B cell (primary cell): Measurements from ENCODE around the gene FBXO7. TPM values are rescaled to one million over a fixed set of nuclear protein-coding genes. Genes with fewer than 3 reads are reported as not detected.

Experiments used
- ATAC-seq: fragments of 200-7000 bp; cut with Tn5 transposase; one replicate; pipeline ENCODE4 v1.10.0; 2021; ENCODE audit warnings: low read depth, mild to moderate bottlenecking, moderate number of reproducible peaks, moderate library complexity
- CTCF ChIA-PET: fragments of 350-600 bp; sonication (Branson Sonifier 250); formaldehyde crosslinking; loops from one replicate; lab custom pipeline; 2021; ENCODE audit warnings: antibody characterized with exemption, inconsistent platforms; lab: Charles Lee
- POLR2A ChIA-PET: fragments of 350-600 bp; sonication (Branson Sonifier 250); formaldehyde crosslinking; loops from one replicate; lab custom pipeline; 2021; ENCODE audit warnings: antibody characterized with exemption; lab: Charles Lee
- DNase-seq: peaks from one replicate; pipeline ENCODE4 v3.0.0; 2013
- H2AFZ ChIP-seq: 2 replicates; pipeline ENCODE4 v1.6.1; 2012; ENCODE audit warnings: mild to moderate bottlenecking, low read depth, low read length; ENCODE audit not compliant: insufficient read depth, poor library complexity, severe bottlenecking
- H3K27ac ChIP-seq, 2 donors: 1 replicate in 1 of 2; 2 replicates in 1 of 2; pipeline ENCODE4 v1.5.1; 2012 to 2013; ENCODE audit warnings: low read length in 2 of 2, mild to moderate bottlenecking in 2 of 2, moderate library complexity in 1 of 2
- H3K27me3 ChIP-seq, 4 experiments: fragments of 200-600 bp in 1 of 4; sonication (generic) in 1 of 4; replicated peaks in 1 of 4; 1 replicate in 2 of 4; 2 replicates in 2 of 4; pipeline versions ENCODE4 v1.6.1 to v1.7.0; 2013 to 2016; ENCODE audit warnings: low read length in 3 of 4, mild to moderate bottlenecking in 2 of 4, mixed read lengths in 1 of 4, moderate library complexity in 1 of 4; ENCODE audit not compliant: insufficient read depth in 4 of 4, control insufficient read depth in 3 of 4; ENCODE audit errors: control extremely low read depth in 1 of 4
- H3K36me3 ChIP-seq, 2 experiments: replicated peaks in 1 of 2; 1 replicate in 1 of 2; 2 replicates in 1 of 2; pipeline versions ENCODE4 v1.6.1 to v1.7.1; 2013; ENCODE audit warnings: low read length in 1 of 2; ENCODE audit not compliant: insufficient read depth in 2 of 2, control insufficient read depth in 1 of 2; ENCODE audit errors: control extremely low read depth in 1 of 2, extremely low read depth in 1 of 2
- H3K4me1 ChIP-seq, 2 donors: fragments of 200-600 bp in 1 of 2; sonication (generic) in 1 of 2; 1 replicate in 1 of 2; 2 replicates in 1 of 2; pipeline versions ENCODE4 v1.5.1 to v1.6.1; 2013 to 2017; ENCODE audit warnings: low read length in 2 of 2; ENCODE audit not compliant: control insufficient read depth in 2 of 2, insufficient read depth in 2 of 2
- H3K4me2 ChIP-seq: replicated peaks from 2 replicates; pipeline ENCODE3; 2012; ENCODE audit warnings: mild to moderate bottlenecking, low read depth, low read length; ENCODE audit not compliant: poor library complexity, severe bottlenecking
- H3K4me3 ChIP-seq, 5 experiments: fragments of 200-600 bp in 1 of 5; sonication (generic) in 1 of 5; 1 replicate in 3 of 5; 2 replicates in 2 of 5; pipeline versions ENCODE4 v1.5.1 to v1.7.0; 2011 to 2016; ENCODE audit warnings: low read length in 4 of 5, mild to moderate bottlenecking in 4 of 5, low read depth in 2 of 5, control low read depth in 1 of 5, moderate library complexity in 1 of 5; ENCODE audit not compliant: insufficient read depth in 1 of 5; ENCODE audit errors: control extremely low read depth in 1 of 5, extremely low read depth in 1 of 5
- H3K79me2 ChIP-seq: fragments of 200-600 bp; sonication (generic); one replicate; pipeline ENCODE4 v1.6.0; 2016; ENCODE audit warnings: low read length; ENCODE audit not compliant: control insufficient read depth, insufficient read depth
- H3K9ac ChIP-seq: fragments of 200-600 bp; sonication (generic); 2 replicates; pipeline ENCODE4 v1.6.1; 2017; ENCODE audit warnings: mild to moderate bottlenecking, low read length, moderate library complexity
- H3K9me3 ChIP-seq, 3 donors: one replicate each; pipeline versions ENCODE4 v1.6.1 to v1.7.1; 2013; ENCODE audit warnings: low read length in 2 of 3; ENCODE audit not compliant: control insufficient read depth in 2 of 3, insufficient read depth in 1 of 3; ENCODE audit errors: control extremely low read depth in 1 of 3
- H4K20me1 ChIP-seq: 2 replicates; pipeline ENCODE4 v1.6.0; 2012; ENCODE audit warnings: mild to moderate bottlenecking, low read length; ENCODE audit not compliant: insufficient read depth, control insufficient read depth, poor library complexity, severe bottlenecking
- H3K27ac Mint-ChIP-seq: one replicate; pipeline ENCODE4 v1.8.0; 2021; ENCODE audit warnings: mixed read lengths
- H3K27me3 Mint-ChIP-seq: one replicate; pipeline ENCODE4 v1.8.0; 2021; ENCODE audit warnings: mixed read lengths
- H3K4me1 Mint-ChIP-seq: one replicate; pipeline ENCODE4 v1.8.0; 2021; ENCODE audit warnings: mixed read lengths
- H3K4me3 Mint-ChIP-seq: one replicate; pipeline ENCODE4 v1.8.0; 2021; ENCODE audit warnings: mixed read lengths
- H3K9me3 Mint-ChIP-seq: one replicate; pipeline ENCODE4 v1.8.0; 2022; ENCODE audit warnings: mixed read lengths; ENCODE audit not compliant: insufficient read depth
- CTCF ChIP-seq: fragments of 200-600 bp; IDR thresholded peaks from one replicate; pipeline ENCODE4 v1.8.0; 2022; ENCODE audit warnings: antibody characterized with exemption, mild to moderate bottlenecking
- EZH2 ChIP-seq: IDR thresholded peaks from 2 replicates; pipeline ENCODE4 v1.6.1; 2012; ENCODE audit warnings: borderline replicate concordance, low read depth, mild to moderate bottlenecking, moderate library complexity, low read length; ENCODE audit not compliant: insufficient read depth, poor library complexity, severe bottlenecking
- WGBS: methylation state at CpG from one replicate; pipeline ENCODE4 v1.1.5; 2013; ENCODE audit warnings: missing lambda C conversion rate; ENCODE audit not compliant: insufficient coverage; 5-methylcytosine and 5-hydroxymethylcytosine counted together
- intact Hi-C: fragments of 100-400 bp; cut with micrococcal nuclease; formaldehyde crosslinking; loops from one replicate; pipeline ENCODE4 v1.10.0; 2022
- polyA plus RNA-seq: library from polyadenylated mRNA; depleted of rRNA; stranded (reverse); fragments of >200 nt; gene quantifications from 2 replicates; pipeline ENCODE4 v1.2.3, GENCODE V29; 2012
- total RNA-seq, 2 donors: library from RNA; stranded (reverse); fragments of 120-200 nt in 1 of 2; gene quantifications; 1 replicate in 1 of 2; 2 replicates in 1 of 2; pipeline versions ENCODE4 v1.2.3 to v1.2.4, GENCODE V29; 2013 to 2022

The FBXO7 gene
- total and polyA plus RNA-seq, 2 donors (not counting 1 experiment from before 2014, with no cell fraction given): 66.2 to 106 TPM

- DNase-seq: no peak
- Histone ChIP-seq H3K9me3 (no peaks in the 10 kb centered on the region), H3K4me2 (no peak overlapping the region), H3K36me3 (no peaks in the 10 kb centered on the region), H3K79me2 (no peaks in the 10 kb centered on the region), H3K4me3 (no peak overlapping the region), H2AFZ (no peak overlapping the region), H4K20me1 (no peaks in the 10 kb centered on the region), H3K4me1 (no peaks in the 10 kb centered on the region), H3K27me3 (no peaks in the 10 kb centered on the region), H3K27ac (no peak overlapping the region), H3K9ac (no peak overlapping the region)
- TF ChIP-seq EZH2 (no peak), CTCF (no peak)
- ChIA-PET CTCF (no interaction called here), POLR2A (no interaction called here)
- H3K27me3 Mint-ChIP-seq: peaks cover 13% of the 10 kb centered on the region
- WGBS: 89% methylated on average over 14 of the region's 15 CpGs
- ATAC-seq: no peak
- no peak overlapping the region for H3K4me3 Mint-ChIP-seq
- H3K4me1 Mint-ChIP-seq: no peaks in the 10 kb centered on the region
- H3K9me3 Mint-ChIP-seq: no peaks in the 10 kb centered on the region
- intact Hi-C loops: no loop called here
- no peak overlapping the region for H3K27ac Mint-ChIP-seq
These were observed 58.9 kb downstream of the FBXO7 start for GRCh38 chr22:32533265-32534111.
